GM23338 (cell line): ENCODE results near the gene PKD2.

Source experiments
- EZH2 ChIP-seq: fragments of 200-600 bp; sonication (generic); IDR thresholded peaks from one replicate; pipeline ENCODE4 v1.8.0; 2017; ENCODE audit warnings: antibody characterized with exemption, mild to moderate bottlenecking, low read depth; ENCODE audit not compliant: unreplicated experiment
- TF ChIP-seq, protein P1 (sequence below), 2 experiments: fragments of 200-600 bp in 1 of 2; sonication (generic) in 1 of 2; conservative IDR thresholded peaks; 2 replicates each; pipeline versions ENCODE4 v1.5.1 to v1.6.1; 2016 to 2017; ENCODE audit warnings: antibody characterized with exemption in 2 of 2, low read depth in 2 of 2, mild to moderate bottlenecking in 2 of 2, moderate library complexity in 1 of 2
- TF ChIP-seq, protein P2 (sequence below): fragments of 250-450 bp; sonication (Bioruptor Pico); IDR thresholded peaks from 2 replicates; pipeline ENCODE4 v1.5.0; 2020; ENCODE audit warnings: mild to moderate bottlenecking, moderate library complexity

DNA sequence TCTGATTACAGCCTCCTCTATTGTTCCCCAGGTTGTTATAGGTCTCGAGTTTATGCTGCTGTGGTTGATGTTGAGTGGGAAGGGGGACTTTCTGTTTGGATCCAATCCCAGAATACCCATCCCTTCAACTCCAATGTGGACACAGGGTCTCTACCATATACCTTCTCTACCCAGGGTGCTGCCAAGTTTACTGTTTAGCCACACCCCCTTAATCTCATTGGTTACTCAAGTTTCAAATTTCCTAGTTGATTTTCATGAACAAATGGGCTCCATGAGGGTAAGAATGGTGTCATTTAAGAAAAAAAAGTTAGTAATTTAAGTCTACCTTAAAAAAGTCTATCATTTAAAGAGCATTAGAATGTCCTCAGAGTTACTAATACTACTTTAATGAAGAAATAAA, 35.6 kb upstream of the PKD2 start:
- TF ChIP-seq, protein P1, sequence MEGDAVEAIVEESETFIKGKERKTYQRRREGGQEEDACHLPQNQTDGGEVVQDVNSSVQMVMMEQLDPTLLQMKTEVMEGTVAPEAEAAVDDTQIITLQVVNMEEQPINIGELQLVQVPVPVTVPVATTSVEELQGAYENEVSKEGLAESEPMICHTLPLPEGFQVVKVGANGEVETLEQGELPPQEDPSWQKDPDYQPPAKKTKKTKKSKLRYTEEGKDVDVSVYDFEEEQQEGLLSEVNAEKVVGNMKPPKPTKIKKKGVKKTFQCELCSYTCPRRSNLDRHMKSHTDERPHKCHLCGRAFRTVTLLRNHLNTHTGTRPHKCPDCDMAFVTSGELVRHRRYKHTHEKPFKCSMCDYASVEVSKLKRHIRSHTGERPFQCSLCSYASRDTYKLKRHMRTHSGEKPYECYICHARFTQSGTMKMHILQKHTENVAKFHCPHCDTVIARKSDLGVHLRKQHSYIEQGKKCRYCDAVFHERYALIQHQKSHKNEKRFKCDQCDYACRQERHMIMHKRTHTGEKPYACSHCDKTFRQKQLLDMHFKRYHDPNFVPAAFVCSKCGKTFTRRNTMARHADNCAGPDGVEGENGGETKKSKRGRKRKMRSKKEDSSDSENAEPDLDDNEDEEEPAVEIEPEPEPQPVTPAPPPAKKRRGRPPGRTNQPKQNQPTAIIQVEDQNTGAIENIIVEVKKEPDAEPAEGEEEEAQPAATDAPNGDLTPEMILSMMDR (conservative IDR thresholded peaks at IDR 0.05; ENCODE audit: low read depth in 2 of 2) = no peak
- TF ChIP-seq, protein P2, sequence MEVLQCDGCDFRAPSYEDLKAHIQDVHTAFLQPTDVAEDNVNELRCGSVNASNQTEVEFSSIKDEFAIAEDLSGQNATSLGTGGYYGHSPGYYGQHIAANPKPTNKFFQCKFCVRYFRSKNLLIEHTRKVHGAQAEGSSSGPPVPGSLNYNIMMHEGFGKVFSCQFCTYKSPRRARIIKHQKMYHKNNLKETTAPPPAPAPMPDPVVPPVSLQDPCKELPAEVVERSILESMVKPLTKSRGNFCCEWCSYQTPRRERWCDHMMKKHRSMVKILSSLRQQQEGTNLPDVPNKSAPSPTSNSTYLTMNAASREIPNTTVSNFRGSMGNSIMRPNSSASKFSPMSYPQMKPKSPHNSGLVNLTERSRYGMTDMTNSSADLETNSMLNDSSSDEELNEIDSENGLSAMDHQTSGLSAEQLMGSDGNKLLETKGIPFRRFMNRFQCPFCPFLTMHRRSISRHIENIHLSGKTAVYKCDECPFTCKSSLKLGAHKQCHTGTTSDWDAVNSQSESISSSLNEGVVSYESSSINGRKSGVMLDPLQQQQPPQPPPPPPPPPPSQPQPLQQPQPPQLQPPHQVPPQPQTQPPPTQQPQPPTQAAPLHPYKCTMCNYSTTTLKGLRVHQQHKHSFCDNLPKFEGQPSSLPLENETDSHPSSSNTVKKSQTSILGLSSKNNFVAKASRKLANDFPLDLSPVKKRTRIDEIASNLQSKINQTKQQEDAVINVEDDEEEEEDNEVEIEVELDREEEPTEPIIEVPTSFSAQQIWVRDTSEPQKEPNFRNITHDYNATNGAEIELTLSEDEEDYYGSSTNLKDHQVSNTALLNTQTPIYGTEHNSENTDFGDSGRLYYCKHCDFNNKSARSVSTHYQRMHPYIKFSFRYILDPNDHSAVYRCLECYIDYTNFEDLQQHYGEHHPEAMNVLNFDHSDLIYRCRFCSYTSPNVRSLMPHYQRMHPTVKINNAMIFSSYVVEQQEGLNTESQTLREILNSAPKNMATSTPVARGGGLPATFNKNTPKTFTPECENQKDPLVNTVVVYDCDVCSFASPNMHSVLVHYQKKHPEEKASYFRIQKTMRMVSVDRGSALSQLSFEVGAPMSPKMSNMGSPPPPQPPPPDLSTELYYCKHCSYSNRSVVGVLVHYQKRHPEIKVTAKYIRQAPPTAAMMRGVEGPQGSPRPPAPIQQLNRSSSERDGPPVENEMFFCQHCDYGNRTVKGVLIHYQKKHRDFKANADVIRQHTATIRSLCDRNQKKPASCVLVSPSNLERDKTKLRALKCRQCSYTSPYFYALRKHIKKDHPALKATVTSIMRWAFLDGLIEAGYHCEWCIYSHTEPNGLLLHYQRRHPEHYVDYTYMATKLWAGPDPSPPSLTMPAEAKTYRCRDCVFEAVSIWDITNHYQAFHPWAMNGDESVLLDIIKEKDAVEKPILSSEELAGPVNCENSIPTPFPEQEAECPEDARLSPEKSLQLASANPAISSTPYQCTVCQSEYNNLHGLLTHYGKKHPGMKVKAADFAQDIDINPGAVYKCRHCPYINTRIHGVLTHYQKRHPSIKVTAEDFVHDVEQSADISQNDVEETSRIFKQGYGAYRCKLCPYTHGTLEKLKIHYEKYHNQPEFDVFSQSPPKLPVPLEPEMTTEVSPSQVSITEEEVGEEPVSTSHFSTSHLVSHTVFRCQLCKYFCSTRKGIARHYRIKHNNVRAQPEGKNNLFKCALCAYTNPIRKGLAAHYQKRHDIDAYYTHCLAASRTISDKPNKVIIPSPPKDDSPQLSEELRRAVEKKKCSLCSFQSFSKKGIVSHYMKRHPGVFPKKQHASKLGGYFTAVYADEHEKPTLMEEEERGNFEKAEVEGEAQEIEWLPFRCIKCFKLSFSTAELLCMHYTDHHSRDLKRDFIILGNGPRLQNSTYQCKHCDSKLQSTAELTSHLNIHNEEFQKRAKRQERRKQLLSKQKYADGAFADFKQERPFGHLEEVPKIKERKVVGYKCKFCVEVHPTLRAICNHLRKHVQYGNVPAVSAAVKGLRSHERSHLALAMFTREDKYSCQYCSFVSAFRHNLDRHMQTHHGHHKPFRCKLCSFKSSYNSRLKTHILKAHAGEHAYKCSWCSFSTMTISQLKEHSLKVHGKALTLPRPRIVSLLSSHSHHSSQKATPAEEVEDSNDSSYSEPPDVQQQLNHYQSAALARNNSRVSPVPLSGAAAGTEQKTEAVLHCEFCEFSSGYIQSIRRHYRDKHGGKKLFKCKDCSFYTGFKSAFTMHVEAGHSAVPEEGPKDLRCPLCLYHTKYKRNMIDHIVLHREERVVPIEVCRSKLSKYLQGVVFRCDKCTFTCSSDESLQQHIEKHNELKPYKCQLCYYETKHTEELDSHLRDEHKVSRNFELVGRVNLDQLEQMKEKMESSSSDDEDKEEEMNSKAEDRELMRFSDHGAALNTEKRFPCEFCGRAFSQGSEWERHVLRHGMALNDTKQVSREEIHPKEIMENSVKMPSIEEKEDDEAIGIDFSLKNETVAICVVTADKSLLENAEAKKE = no peak
- no peak for TF ChIP-seq EZH2
